Kidney epithelial cell (primary cell): ENCODE data around the gene ACOX1. TPM values are rescaled to one million over a fixed set of nuclear protein-coding genes. Genes with fewer than 3 reads are reported as not detected.

Experiments
- DNase-seq: peaks from one replicate; pipeline ENCODE4 v3.0.0-alpha.2; 2010; ENCODE audit warnings: low read depth
- H3K27me3 ChIP-seq: 2 replicates; pipeline ENCODE4 v1.6.0; 2011; ENCODE audit warnings: low read length; ENCODE audit not compliant: control insufficient read depth, insufficient read depth
- H3K36me3 ChIP-seq: 2 replicates; pipeline ENCODE4 v1.5.1; 2011; ENCODE audit warnings: low read length; ENCODE audit not compliant: control insufficient read depth, insufficient read depth
- H3K4me3 ChIP-seq: 2 replicates; pipeline ENCODE4 v1.5.1; 2011; ENCODE audit warnings: low read depth, mild to moderate bottlenecking, control low read depth, low read length
- total RNA-seq: library from RNA; depleted of rRNA; stranded (reverse); fragments of >200 nt; gene quantifications from 2 replicates; pipeline ENCODE4 v1.2.3, GENCODE V29; 2015
- TF ChIP-seq, protein P1 (sequence below): IDR thresholded peaks from 2 replicates; pipeline ENCODE4 v1.5.1; 2011; ENCODE audit warnings: mild to moderate bottlenecking, moderate library complexity, low read length, control low read depth, inconsistent platforms; ENCODE audit not compliant: insufficient read depth, poor library complexity, severe bottlenecking

ACOX1 gene
- total RNA-seq, 1 donor from 2014 or later = 41.1 TPM

DNA sequence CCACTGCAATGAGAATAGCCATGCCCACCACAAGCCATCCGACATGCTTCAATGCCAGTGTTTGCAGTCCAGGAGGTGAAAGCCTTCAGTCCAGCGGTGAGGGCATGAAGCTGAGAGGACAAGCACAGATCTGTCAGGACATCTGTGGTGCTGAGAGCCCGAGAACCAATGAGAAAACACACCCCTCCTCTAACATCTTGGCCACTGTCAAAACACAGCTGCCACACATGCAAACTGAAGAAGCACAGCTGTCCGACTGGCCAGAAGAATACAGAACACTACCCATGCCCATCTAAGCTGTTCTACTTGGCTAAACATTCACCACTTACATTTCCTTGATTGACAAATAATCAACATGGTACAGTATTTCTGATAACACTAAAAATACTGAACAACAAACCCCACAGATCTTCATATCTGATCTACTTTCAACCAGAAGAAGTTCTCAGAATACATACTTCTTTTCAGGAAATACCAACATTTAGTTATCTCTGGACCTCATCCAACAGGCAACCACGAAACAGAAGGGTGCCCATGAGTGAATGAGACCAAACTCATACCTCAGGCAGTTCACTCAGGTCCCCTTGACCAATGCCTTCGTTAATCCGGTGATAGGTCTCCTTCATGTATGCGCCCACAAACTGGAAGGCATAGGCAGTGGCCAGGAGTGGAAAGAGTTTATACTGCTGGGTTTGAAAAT, 28.0 kb downstream of the ACOX1 start:
- no peak for DNase-seq
- no peaks in the 10 kb centered on the region for H3K27me3 ChIP-seq
- H3K36me3 ChIP-seq = peaks cover 4% of the 10 kb centered on the region
- TF ChIP-seq, protein P1, sequence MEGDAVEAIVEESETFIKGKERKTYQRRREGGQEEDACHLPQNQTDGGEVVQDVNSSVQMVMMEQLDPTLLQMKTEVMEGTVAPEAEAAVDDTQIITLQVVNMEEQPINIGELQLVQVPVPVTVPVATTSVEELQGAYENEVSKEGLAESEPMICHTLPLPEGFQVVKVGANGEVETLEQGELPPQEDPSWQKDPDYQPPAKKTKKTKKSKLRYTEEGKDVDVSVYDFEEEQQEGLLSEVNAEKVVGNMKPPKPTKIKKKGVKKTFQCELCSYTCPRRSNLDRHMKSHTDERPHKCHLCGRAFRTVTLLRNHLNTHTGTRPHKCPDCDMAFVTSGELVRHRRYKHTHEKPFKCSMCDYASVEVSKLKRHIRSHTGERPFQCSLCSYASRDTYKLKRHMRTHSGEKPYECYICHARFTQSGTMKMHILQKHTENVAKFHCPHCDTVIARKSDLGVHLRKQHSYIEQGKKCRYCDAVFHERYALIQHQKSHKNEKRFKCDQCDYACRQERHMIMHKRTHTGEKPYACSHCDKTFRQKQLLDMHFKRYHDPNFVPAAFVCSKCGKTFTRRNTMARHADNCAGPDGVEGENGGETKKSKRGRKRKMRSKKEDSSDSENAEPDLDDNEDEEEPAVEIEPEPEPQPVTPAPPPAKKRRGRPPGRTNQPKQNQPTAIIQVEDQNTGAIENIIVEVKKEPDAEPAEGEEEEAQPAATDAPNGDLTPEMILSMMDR = no peak
- H3K4me3 ChIP-seq = no peak overlapping the region

DNA sequence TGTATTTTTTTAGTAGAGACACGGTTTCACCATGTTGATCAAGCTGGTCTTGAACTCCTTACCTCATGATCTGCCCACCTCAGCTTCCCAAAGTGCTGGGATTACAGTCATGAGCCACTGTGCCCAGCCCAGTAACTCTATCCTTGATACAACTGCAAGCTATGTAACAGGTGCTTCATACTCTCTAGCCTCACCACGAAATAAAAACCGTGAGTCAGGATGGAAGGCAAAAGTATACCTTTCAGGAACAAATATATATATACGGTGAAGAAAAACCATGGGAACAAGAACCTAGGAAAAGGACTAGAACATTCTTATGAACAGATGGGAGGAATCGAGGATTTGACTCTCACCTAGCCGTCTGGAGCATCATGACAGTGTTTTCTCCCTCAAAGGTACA, 28.5 kb downstream of the ACOX1 start:
- TF ChIP-seq, protein P1 = no peak
- Histone ChIP-seq H3K4me3 (no peak overlapping the region), H3K36me3 (peaks cover 5% of the 10 kb centered on the region), H3K27me3 (no peaks in the 10 kb centered on the region)
- no peak for DNase-seq

DNA sequence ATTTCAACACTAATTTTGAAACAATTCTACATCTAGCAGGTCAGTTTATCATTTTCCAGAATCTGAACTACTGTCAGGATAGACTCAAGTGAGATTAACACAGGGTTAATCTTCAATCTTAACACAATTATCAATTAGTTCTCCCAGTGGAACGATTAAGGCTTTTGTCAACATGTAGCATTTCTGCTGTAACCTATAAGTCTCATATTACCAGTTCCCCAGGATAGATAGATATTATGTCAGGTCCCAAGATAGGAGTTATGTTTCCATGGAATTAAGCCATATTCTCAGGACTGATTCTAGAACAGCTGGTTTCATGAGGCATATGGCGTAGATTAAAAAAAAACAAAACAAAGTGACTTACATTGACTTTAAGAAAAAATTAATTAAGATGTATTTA, 33.8 kb downstream of the ACOX1 start:
- Histone ChIP-seq H3K27me3 (no peaks in the 10 kb centered on the region), H3K36me3 (peaks cover 3% of the 10 kb centered on the region), H3K4me3 (no peak overlapping the region)
- DNase-seq = no peak
- TF ChIP-seq, protein P1 = no peak

DNA sequence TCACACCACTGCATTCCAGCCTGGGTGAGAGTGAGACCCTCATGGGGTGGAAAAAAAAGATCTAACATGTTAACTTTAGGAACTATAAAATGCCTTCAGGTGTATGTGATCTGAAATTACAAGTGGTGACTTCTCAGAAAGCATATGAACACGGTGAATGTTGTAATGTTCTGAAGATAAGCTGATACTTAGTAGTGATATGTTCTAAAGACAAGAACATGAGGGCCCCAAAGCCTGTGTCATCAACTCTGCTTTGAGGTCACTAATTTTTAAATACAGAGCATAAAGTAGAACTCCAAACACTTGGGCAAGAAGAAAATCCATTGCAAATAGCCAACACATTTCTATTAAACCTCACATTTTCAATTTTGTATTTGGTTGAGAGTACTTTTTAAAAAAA, 35.5 kb downstream of the ACOX1 start:
- no peak overlapping the region for H3K4me3 ChIP-seq
- no peaks in the 10 kb centered on the region for H3K27me3 ChIP-seq
- DNase-seq = no peak
- TF ChIP-seq, protein P1 = no peak
- peaks cover 3% of the 10 kb centered on the region for H3K36me3 ChIP-seq

DNA sequence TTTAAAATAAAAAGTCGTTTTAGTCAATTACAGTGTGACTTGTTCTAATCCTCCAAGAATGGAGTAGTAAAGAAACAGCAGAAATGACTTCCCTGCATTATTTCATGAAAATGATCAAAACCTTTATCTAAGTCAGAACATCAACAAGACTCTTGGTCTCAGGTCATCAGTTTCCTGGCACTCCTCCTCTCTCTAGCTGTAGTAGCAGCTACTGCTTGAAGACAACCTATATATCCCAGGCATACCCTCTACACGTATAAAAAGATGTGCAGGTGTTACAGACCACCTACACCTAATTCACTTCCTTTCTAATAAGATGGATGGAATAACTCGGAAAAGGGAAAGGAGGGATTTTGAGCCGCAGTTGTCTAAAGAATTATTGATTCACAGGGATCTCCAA, 36.5 kb downstream of the ACOX1 start:
- no peak overlapping the region for H3K4me3 ChIP-seq
- no peak for DNase-seq
- no peaks in the 10 kb centered on the region for H3K27me3 ChIP-seq
- peaks cover 2% of the 10 kb centered on the region for H3K36me3 ChIP-seq
- TF ChIP-seq, protein P1 = no peak

DNA sequence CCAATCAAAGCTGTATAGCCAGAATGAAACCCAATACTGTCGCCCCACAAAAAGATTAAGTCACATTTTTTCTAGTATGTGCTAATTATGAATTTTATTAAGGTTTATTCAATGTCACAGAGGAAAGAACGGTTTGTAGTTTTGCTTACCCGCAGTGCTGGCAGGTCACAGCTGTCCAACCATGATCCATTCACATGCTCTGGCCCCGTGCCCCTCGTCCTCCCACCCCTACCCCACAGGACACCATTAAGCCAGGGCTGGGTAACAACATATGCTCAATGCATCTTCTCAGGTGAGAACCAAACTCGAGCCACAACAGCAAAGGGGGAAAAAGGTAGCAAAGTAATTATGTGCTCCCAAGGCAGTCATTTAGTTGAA, 37.5 kb downstream of the ACOX1 start:
- no peak for DNase-seq
- Histone ChIP-seq H3K27me3 (no peaks in the 10 kb centered on the region), H3K4me3 (peak overlapping the region; percentile 32), H3K36me3 (peaks cover 2% of the 10 kb centered on the region)
- TF ChIP-seq, protein P1 = no peak
